GM12878 (cell line): ENCODE data around the gene FMR1. TPM values are rescaled to one million over a fixed set of nuclear protein-coding genes. Genes with fewer than 3 reads are reported as not detected.

Source experiments
- ATAC-seq: fragments of 200-7000 bp; cut with Tn5 transposase; 3 replicates; pipeline ENCODE4 v1.9.1; 2020; ENCODE audit warnings: mild to moderate bottlenecking, moderate library complexity
- Bru-seq: library from RNA; stranded (reverse); fragments of 400-500 nt; gene quantifications from one replicate; lab custom pipeline; 2021; lab: Mats Ljungman, UMichigan
- BruChase-seq, 2 experiments: library from RNA; stranded (reverse); fragments of 400-500 nt; gene quantifications; one replicate each; lab custom pipeline; 2021; lab: Mats Ljungman, UMichigan
- BruUV-seq: library from RNA; stranded (reverse); fragments of 400-500 nt; replicated peaks from 2 replicates; lab custom pipeline; 2021; lab: Mats Ljungman, UMichigan
- CTCF ChIA-PET: fragments of 300-600 bp; sonication (Branson Sonifier 250); formaldehyde crosslinking; extraction: SDS; loops from one replicate; lab custom pipeline; 2021; ENCODE audit warnings: inconsistent platforms; lab: Yijun Ruan, JAX
- POLR2A ChIA-PET: fragments of 350-600 bp; formaldehyde crosslinking; extraction: SDS; loops from one replicate; lab custom pipeline; 2021; ENCODE audit warnings: inconsistent platforms; lab: Charles Lee
- RAD21 ChIA-PET: fragments of 300-600 bp; sonication (Branson Sonifier 250); formaldehyde crosslinking; loops from one replicate; lab custom pipeline; 2023; ENCODE audit warnings: antibody characterized with exemption; ENCODE audit not compliant: unreplicated experiment; lab: Charles Lee
- SMC1A ChIA-PET: fragments of 300-600 bp; sonication (Branson Sonifier 250); formaldehyde crosslinking; loops from one replicate; lab custom pipeline; 2023; ENCODE audit not compliant: unreplicated experiment, uncharacterized antibody; lab: Charles Lee
- DNase-seq: peaks from one replicate; pipeline ENCODE4 v3.0.0-alpha.2; 2011; ENCODE audit warnings: low read depth, low spot score
- FAIRE-seq: peaks from 3 replicates; lab custom pipeline; 2011; peaks lifted over from hg19 to GRCh38; lab: Jason Lieb, UNC
- H2AFZ ChIP-seq: 2 replicates; pipeline ENCODE4 v1.6.0; 2011; ENCODE audit warnings: low read depth, low read length, control low read depth; ENCODE audit not compliant: control insufficient read depth
- H3K27ac ChIP-seq: 2 replicates; pipeline ENCODE4 v1.5.1; 2011; ENCODE audit warnings: control low read depth; ENCODE audit not compliant: control insufficient read depth, insufficient read depth
- H3K27me3 ChIP-seq, 2 experiments: replicated peaks in 1 of 2; 2 replicates each; pipeline versions ENCODE4 v1.6.0 to v1.6.1; 2011; ENCODE audit warnings: low read length in 1 of 2; ENCODE audit not compliant: control insufficient read depth in 2 of 2, insufficient read depth in 2 of 2
- H3K36me3 ChIP-seq, 2 experiments: 2 replicates each; pipeline ENCODE4 v1.5.1; 2011; ENCODE audit warnings: low read length in 1 of 2; ENCODE audit not compliant: control insufficient read depth in 2 of 2, insufficient read depth in 2 of 2
- H3K4me1 ChIP-seq: 2 replicates; pipeline ENCODE4 v1.6.1; 2011; ENCODE audit warnings: mild to moderate bottlenecking, low read length, moderate library complexity, mixed read lengths; ENCODE audit not compliant: control insufficient read depth, insufficient read depth
- H3K4me2 ChIP-seq: 2 replicates; pipeline ENCODE4 v1.6.0; 2011; ENCODE audit warnings: control low read depth; ENCODE audit not compliant: control insufficient read depth, insufficient read depth
- H3K4me3 ChIP-seq: fragments of 200-600 bp; sonication (generic); 2 replicates; pipeline ENCODE4 v1.5.1; 2016
- H3K79me2 ChIP-seq: 2 replicates; pipeline ENCODE4 v1.6.0; 2011; ENCODE audit warnings: low read length; ENCODE audit not compliant: control insufficient read depth, insufficient read depth
- H3K9ac ChIP-seq: 2 replicates; pipeline ENCODE4 v1.8.0; 2011; ENCODE audit warnings: low read length, control low read depth, mixed read lengths; ENCODE audit not compliant: control insufficient read depth, insufficient read depth
- H3K9me3 ChIP-seq: replicated peaks from 3 replicates; pipeline ENCODE4 v1.5.1; 2011; ENCODE audit warnings: mild to moderate bottlenecking, low read length; ENCODE audit not compliant: control insufficient read depth, insufficient read depth
- H4K20me1 ChIP-seq: 2 replicates; pipeline ENCODE4 v1.6.0; 2011; ENCODE audit not compliant: control insufficient read depth, insufficient read depth
- ATF3 ChIP-seq: IDR thresholded peaks from 2 replicates; pipeline ENCODE4 v1.6.1; 2011; ENCODE audit warnings: low read depth, mild to moderate bottlenecking, low read length, moderate library complexity, borderline replicate concordance; ENCODE audit errors: extremely low read depth
- BCLAF1 ChIP-seq: fragments of 450-650 bp; IDR thresholded peaks from 2 replicates; pipeline ENCODE4 v1.6.1; 2017; ENCODE audit warnings: antibody characterized with exemption, mild to moderate bottlenecking, moderate library complexity
- CBX3 ChIP-seq: fragments of 200-600 bp; sonication (generic); IDR thresholded peaks from 2 replicates; pipeline ENCODE4 v1.6.1; 2016; ENCODE audit warnings: low read depth, borderline replicate concordance
- ESRRA ChIP-seq: IDR thresholded peaks from 2 replicates; pipeline ENCODE4 v1.6.1; 2012; ENCODE audit warnings: mild to moderate bottlenecking, low read length, improper control_type of control experiment
- KAT2A ChIP-seq: conservative IDR thresholded peaks from 2 replicates; pipeline ENCODE4 v1.6.1; 2011; ENCODE audit warnings: low read depth, low read length; ENCODE audit not compliant: control insufficient read depth
- NFIC ChIP-seq: IDR thresholded peaks from 2 replicates; pipeline ENCODE4 v1.6.1; 2012; ENCODE audit warnings: low read depth, mild to moderate bottlenecking, inconsistent platforms, low read length, moderate library complexity
- NR2F1 ChIP-seq: fragments of 450-650 bp; conservative IDR thresholded peaks from 2 replicates; pipeline ENCODE4 v1.6.1; 2017; ENCODE audit warnings: mild to moderate bottlenecking
- PAX8 ChIP-seq: fragments of 450-650 bp; IDR thresholded peaks from 2 replicates; pipeline ENCODE4 v1.6.1; 2017; ENCODE audit warnings: mild to moderate bottlenecking, moderate library complexity
- PML ChIP-seq: IDR thresholded peaks from 2 replicates; pipeline ENCODE4 v1.6.1; 2012; ENCODE audit warnings: low read length, inconsistent platforms
- REST ChIP-seq: IDR thresholded peaks from 2 replicates; pipeline ENCODE4 v1.6.1; 2012; ENCODE audit warnings: mild to moderate bottlenecking, low read depth, low read length
- RUNX3 ChIP-seq: IDR thresholded peaks from 2 replicates; pipeline ENCODE4 v1.6.1; 2012; ENCODE audit warnings: low read length, inconsistent platforms
- SREBF2 ChIP-seq: IDR thresholded peaks from 2 replicates; pipeline ENCODE4 v1.6.1; 2012; ENCODE audit warnings: mild to moderate bottlenecking, low read length
- WGBS: methylation state at CpG from one replicate; pipeline ENCODE4 v1.1.6; 2016; ENCODE audit warnings: low lambda C conversion rate; ENCODE audit not compliant: insufficient replicate concordance, insufficient coverage; ENCODE audit errors: missing lambda C conversion rate; 5-methylcytosine and 5-hydroxymethylcytosine counted together
- in situ Hi-C: fragments of 300-500 bp; cut with MboI; formaldehyde crosslinking; loops from 9 replicates; pipeline ENCODE4 v1.14.3; 2018; ENCODE audit warnings: mixed read lengths
- intact Hi-C: fragments of 100-400 bp; cut with micrococcal nuclease; formaldehyde crosslinking; loops from one replicate; pipeline ENCODE4 v1.14.2; 2022; ENCODE audit not compliant: unreplicated experiment
- long read RNA-seq, 2 experiments: library from polyadenylated mRNA; unstranded; transcript quantifications; one replicate each; pipeline ENCODE4 v2.0.0, GENCODE V29; 2019 to 2020
- polyA minus RNA-seq, 3 experiments: library from RNA; depleted of rRNA, polyadenylated mRNA; stranded (reverse); fragments of >200 nt; gene quantifications; 2 replicates each; pipeline ENCODE4 v1.2.3, GENCODE V29; 2011
- polyA plus RNA-seq, 11 experiments: library from polyadenylated mRNA; depleted of rRNA in 4 of 11; unstranded in 6 of 11; stranded (reverse) in 5 of 11; fragments of >200 nt; fragmentation: Nextera tagmentation in 4 of 11; fragmentation: Illumina TruSeq in 1 of 11; extraction: Ambion mirVana in 4 of 11; extraction: Trizol in 1 of 11; gene quantifications; 1 replicate in 1 of 11; 2 replicates in 10 of 11; pipeline versions ENCODE4 v1.2.1 to v1.2.3, GENCODE V29; 2011 to 2016; ENCODE audit warnings: inconsistent platforms in 2 of 11, missing spikeins in 2 of 11, low read depth in 1 of 11
- total RNA-seq, 4 experiments: library from RNA; depleted of rRNA in 3 of 4; stranded (reverse); fragments of >200 nt in 3 of 4; fragmentation: Illumina TruSeq in 1 of 4; extraction: Trizol in 1 of 4; gene quantifications; 2 replicates each; pipeline versions ENCODE4 v1.2.1 to v1.2.3, GENCODE V29; 2013 to 2021

Gene FMR1
- total RNA-seq (2013; cell fraction: nucleolus; rRNA removed): 127 and 142 TPM in 2 replicates
- 16.2 and 22.0 TPM in 2 replicates for total RNA-seq (2014; rRNA removed)
- 20.5 and 22.5 TPM in 2 replicates for total RNA-seq (2014; rRNA removed; fragmentation: Illumina TruSeq; extraction: Trizol)
- 22.9 and 26.4 TPM in 2 replicates for total RNA-seq (2021)
- 20.1 TPM for polyA plus RNA-seq (2011; ENCODE audit: low read depth)
- polyA plus RNA-seq (2011; rRNA removed): 37.5 and 59.3 TPM in 2 replicates
- polyA plus RNA-seq (2011; cell fraction: cytosol; rRNA removed): 13.4 and 15.2 TPM in 2 replicates
- 62.8 and 72.5 TPM in 2 replicates for polyA plus RNA-seq (2011; cell fraction: nucleus; rRNA removed)
- polyA plus RNA-seq (2012): 24.3 and 32.4 TPM in 2 replicates
- 26.7 and 32.2 TPM in 2 replicates for polyA plus RNA-seq (2014; fragmentation: Illumina TruSeq; extraction: Trizol)
- 10 to 100 TPM in 1 of 2 experiments, 1 to 10 TPM in 1; 7.9 to 12.6 TPM for polyA plus RNA-seq (2014; fragmentation: Nextera tagmentation; extraction: Ambion mirVana)
- 18.6 and 23.4 TPM in 2 replicates for polyA plus RNA-seq (2014; rRNA removed)
- polyA plus RNA-seq (2016; fragmentation: Nextera tagmentation; extraction: Ambion mirVana): 10 to 100 TPM; 10.3 to 10.8 TPM
- polyA minus RNA-seq (2011; rRNA and poly(A)+ RNA removed): 30.7 and 34.0 TPM in 2 replicates
- 14.7 and 16.8 TPM in 2 replicates for polyA minus RNA-seq (2011; cell fraction: cytosol; rRNA and poly(A)+ RNA removed)
- 30.3 and 48.3 TPM in 2 replicates for polyA minus RNA-seq (2011; cell fraction: nucleus; rRNA and poly(A)+ RNA removed)
- Bru-seq, nascent RNA: percentile 87 among the genes with signal in this experiment
- percentile 80 among the genes with signal in this experiment for BruChase-seq, experiment 1, labeled RNA remaining after a 6-hour chase
- BruChase-seq, experiment 2, labeled RNA remaining after a 2-hour chase: percentile 85 among the genes with signal in this experiment
- long read RNA-seq, experiment 1, partial matches to known transcripts: 0 of 3 reads
- long read RNA-seq, experiment 1, other reads (novel, unspliced or antisense): 3 of 3 reads
- long read RNA-seq, experiment 2, partial matches to known transcripts: 8 of 13 reads
- long read RNA-seq, experiment 2, other reads (novel, unspliced or antisense): 5 of 13 reads

GRCh38 chrX:147911192-147912022 is at the start of gene FMR1:
TSS of gene FMR1 (plus strand) at chrX:147911919. CDS start at chrX:147912180, 261 bp downstream.
- ChIA-PET RAD21 (no interaction called here), SMC1A (interaction anchor here (2.3 kb wide), 1 partner anchor 9 kb away, joined by 9 read pairs; no protein-coding TSS in a partner anchor), POLR2A (no interaction called here), CTCF (interaction anchor here (1.2 kb wide), 1 partner anchor 9 kb away, joined by 3 read pairs; no protein-coding TSS in a partner anchor)
- peak within 1 kb of the TSS; percentile 86 for H3K9ac ChIP-seq
- BruUV-seq: no TSS peak
- H3K27ac ChIP-seq: peak within 1 kb of the TSS; percentile 85
- in situ Hi-C loops (no loop called here), intact Hi-C loops (no loop called here)
- H3K79me2 ChIP-seq: peaks cover 37% of the 10 kb centered on the region
- peak within 1 kb of the TSS; percentile 15 for H2AFZ ChIP-seq
- ATAC-seq (peak; percentile 85), FAIRE-seq (no peak), DNase-seq (peak; percentile 60)
- H3K36me3 ChIP-seq: no peaks in the 10 kb centered on the region
- no peaks in the 10 kb centered on the region for H4K20me1 ChIP-seq
- peak within 1 kb of the TSS; percentile 71 for H3K4me3 ChIP-seq
- 47% methylated on average over 43 of the region's 66 CpGs for WGBS
- no peaks in the 10 kb centered on the region for H3K27me3 ChIP-seq
- H3K4me1 ChIP-seq: no peaks in the 10 kb centered on the region
- H3K9me3 ChIP-seq: no peaks in the 10 kb centered on the region
- H3K4me2 ChIP-seq: 0 out of 2 replicates have a peak within 1 kb of the TSS, but pooled peaks have one; percentile 57
- TF ChIP-seq SREBF2: no peak
- TF ChIP-seq KAT2A: no peak
- no peak for TF ChIP-seq NFIC
- no peak for TF ChIP-seq RUNX3
- no peak for TF ChIP-seq PML
- TF ChIP-seq ESRRA: no peak
- no peak for TF ChIP-seq NR2F1
- TF ChIP-seq PAX8: no peak
- no peak for TF ChIP-seq BCLAF1
- no peak for TF ChIP-seq CBX3
- no peak for TF ChIP-seq REST
- no peak for TF ChIP-seq ATF3
